ENCODE measurements around the gene EIF1. TPM values are rescaled to one million over a fixed set of nuclear protein-coding genes. Genes with fewer than 3 reads are reported as not detected.
A peak's percentile ranks its signal among the peaks of the same experiment; 100 is the strongest.

EIF1 gene
- total and polyA plus RNA-seq, 2 of the 8 experiments (the other 6 are each of a cell fraction or from before 2014, with no cell fraction given): 175 to 539 TPM

DNA sequence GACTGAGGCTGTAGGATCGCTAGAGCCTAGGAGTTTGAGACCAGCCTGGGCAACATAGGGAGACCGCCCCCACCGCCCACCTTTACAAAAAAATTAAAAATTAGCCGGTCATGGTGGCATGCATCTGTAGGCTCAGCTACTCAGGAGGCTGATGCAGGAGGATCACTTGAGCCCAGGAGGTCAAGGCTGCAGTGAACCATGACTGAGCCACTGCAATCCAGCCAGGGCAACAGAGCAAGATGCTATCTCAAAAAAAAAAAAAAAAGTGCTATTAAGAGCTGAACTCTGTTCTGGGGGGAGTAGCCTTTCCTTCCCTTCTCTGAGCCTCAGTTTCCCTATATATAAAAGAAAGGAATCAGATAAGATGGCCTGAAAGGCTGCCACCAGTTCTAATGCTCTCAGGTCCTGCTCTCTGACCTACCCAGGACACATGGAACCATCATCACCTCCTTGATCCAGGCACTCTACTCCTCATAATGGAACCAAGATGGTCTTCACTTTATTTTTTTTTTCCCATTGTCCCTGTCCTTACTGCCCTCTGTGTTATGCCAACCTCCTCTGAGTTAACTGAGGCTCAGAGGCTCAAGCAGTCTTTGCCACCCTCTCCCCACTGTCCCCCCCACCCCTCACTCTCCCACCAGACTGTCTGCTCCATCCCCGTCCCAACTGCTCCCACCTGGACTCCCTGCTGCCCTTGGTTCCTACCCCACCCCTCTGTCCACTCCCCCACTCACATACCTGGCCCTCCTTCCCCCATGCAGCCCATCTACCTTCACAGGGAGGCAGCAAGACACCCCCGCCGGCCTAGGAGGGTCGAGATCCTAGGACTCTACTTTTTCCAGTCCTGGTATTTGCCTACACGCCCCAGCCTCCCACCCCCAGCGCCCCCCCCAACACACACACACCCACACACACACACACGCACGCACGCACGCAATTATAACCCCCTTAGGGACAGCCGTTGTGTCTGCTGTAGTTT, 23.8 kb upstream of the EIF1 start:
- no peak overlapping the region for H2AK5ac ChIP-seq (ENCODE audit: low read depth, low read length)
- peak overlapping the region; percentile 97 for H2BK15ac ChIP-seq (ENCODE audit: low read length)
- no peak overlapping the region for H3K4ac ChIP-seq (replicated peaks; ENCODE audit: insufficient read length, low read depth, low read length)
- H3K23me2 ChIP-seq (ENCODE audit: low read depth, low read length): peaks cover 10% of the 10 kb centered on the region
- H3K27me3 ChIP-seq (replicated peaks in 1 of 4; ENCODE audit: control insufficient read depth in 3 of 4, extremely low read depth in 1 of 4, insufficient read depth in 3 of 4, low read length in 3 of 4): no peaks in the 10 kb centered on the region; a peak in 3 of 7 replicates
- H3K27ac ChIP-seq (ENCODE audit: low read depth, low read length): no peak overlapping the region
- peak overlapping the region; percentile 82; the same call in 1 of the 2 replicates for H2AFZ ChIP-seq (ENCODE audit: low read length)
- H4K91ac ChIP-seq (replicated peaks; ENCODE audit: insufficient read length, low read length): peak overlapping the region; percentile 79
- H3K56ac ChIP-seq (replicated peaks; ENCODE audit: insufficient read length, low read depth, low read length): no peak overlapping the region
- FAIRE-seq (no peak), DNase-seq (ENCODE audit: low read depth in 1 of 2, low spot score in 2 of 2) (no peak)
- WGBS, 2 experiments (ENCODE audit: extremely low coverage in 1 of 2, insufficient coverage in 1 of 2, insufficient read length in 1 of 2, insufficient replicate concordance in 2 of 2, low coverage in 1 of 2, low lambda C conversion rate in 2 of 2, missing lambda C conversion rate in 1 of 2): 74% methylated on average over 9 of the region's 15 CpGs; no CpG with 5 or more reads in 1 of the 2 experiments
- H3K14ac ChIP-seq (ENCODE audit: insufficient read length): no peak overlapping the region
- H3K18ac ChIP-seq (ENCODE audit: extremely low read depth, low read length): peak overlapping the region; percentile 75; the same call in 1 of the 2 replicates
- peak overlapping the region; percentile 68 to 96 for H3K4me2 ChIP-seq (ENCODE audit: insufficient read depth in 1 of 2, low read depth in 2 of 2, low read length in 2 of 2)
- no peak overlapping the region for H3K23ac ChIP-seq (ENCODE audit: insufficient read length)
- H2BK12ac ChIP-seq (ENCODE audit: low read depth, low read length): peak overlapping the region; percentile 84; the same call in 1 of the 2 replicates
- no peaks in the 10 kb centered on the region for H3K79me2 ChIP-seq (ENCODE audit: control insufficient read depth in 1 of 2, insufficient read depth in 2 of 2, low read length in 2 of 2)
- no peaks in the 10 kb centered on the region for H3K79me1 ChIP-seq (ENCODE audit: low read depth, low read length)
- no peak overlapping the region for H2BK5ac ChIP-seq (ENCODE audit: low read depth, low read length)
- H3K4me1 ChIP-seq (replicated peaks in 1 of 4; ENCODE audit: control insufficient read depth in 3 of 4, insufficient read depth in 4 of 4, low read length in 3 of 4): peaks cover 0 to 14% (median 6%) of the 10 kb centered on the region in 4 experiments; a peak in 5 of 7 replicates
- no peaks in the 10 kb centered on the region for H3K9me3 ChIP-seq (ENCODE audit: insufficient read depth in 2 of 2, low read depth in 1 of 2, low read length in 1 of 2)
- H4K8ac ChIP-seq (ENCODE audit: extremely low read depth, insufficient read depth, low read length): no peak overlapping the region
- H2BK20ac ChIP-seq (ENCODE audit: low read length): no peak overlapping the region
- H2BK120ac ChIP-seq (replicated peaks; ENCODE audit: low read depth, low read length): no peak overlapping the region
- POLR2A ChIA-PET (ENCODE audit: partially characterized antibody): interaction anchor here (0.6 to 7.6 kb wide), 11 partner anchors 11 to 1147 kb away, joined by 3 to 106 read pairs (median 5); partner anchors contain the start of genes EIF1 and KRT19
- no peak overlapping the region for H4K5ac ChIP-seq (ENCODE audit: insufficient read length, low read depth, low read length)
- H3K4me3 ChIP-seq (ENCODE audit: extremely low read depth in 1 of 4, insufficient read depth in 2 of 4, low read depth in 3 of 4, low read length in 4 of 4): peak overlapping the region in 2 of 4 experiments; percentile 42 to 67; a peak in 4 of 8 replicates
- no peaks in the 10 kb centered on the region for H4K20me1 ChIP-seq (replicated peaks in 1 of 2; ENCODE audit: control insufficient read depth in 1 of 2, insufficient read depth in 2 of 2, low read length in 2 of 2)
- H3K9ac ChIP-seq (replicated peaks in 1 of 4; ENCODE audit: extremely low read depth in 1 of 4, low read depth in 3 of 4, low read length in 3 of 4): no peak overlapping the region
- CTCF ChIA-PET (ENCODE audit: partially characterized antibody): interaction anchor here (0.6 to 12.1 kb wide), 40 partner anchors 9 to 1045 kb away, joined by 3 to 338 read pairs (median 4); no protein-coding TSS in a partner anchor
- H3K36me3 ChIP-seq (ENCODE audit: control insufficient read depth in 2 of 4, insufficient read depth in 4 of 4, low read length in 3 of 4): no peaks in the 10 kb centered on the region
- TF ChIP-seq GABPA (IDR thresholded peaks at IDR 0.05; ENCODE audit: borderline replicate concordance, insufficient read depth, low read length) (no peak), RNF2 (IDR thresholded peaks at IDR 0.05; ENCODE audit: borderline replicate concordance, low read depth, low read length, missing control alignments, poor library complexity, severe bottlenecking) (no peak), TAF1 (IDR thresholded peaks at IDR 0.05; ENCODE audit: low read depth, low read length) (no peak), SIN3A (conservative IDR thresholded peaks at IDR 0.05 in 1 of 2, IDR thresholded peaks at IDR 0.05 in 1 of 2; ENCODE audit: low read depth in 1 of 2, low read length in 2 of 2) (no peak), SIX5 (IDR thresholded peaks at IDR 0.05; ENCODE audit: low read depth, low read length) (no peak), YY1 (IDR thresholded peaks at IDR 0.05; ENCODE audit: low read depth, low read length) (no peak)
